Trophoblast cell (in vitro differentiated cells and primary cell): Measurements from ENCODE around the gene MPZL1.
A peak's percentile ranks its signal among the peaks of the same experiment; 100 is the strongest.

ENCODE experiments used
- DNase-seq, 2 donors: peaks; one replicate each; pipeline ENCODE4 v3.0.0-alpha.2; 2016
- H2AFZ ChIP-seq: 2 replicates; pipeline ENCODE4 v1.6.1; 2013; ENCODE audit warnings: low read length, moderate library complexity, mild to moderate bottlenecking; ENCODE audit not compliant: insufficient read depth, poor library complexity
- H2AK5ac ChIP-seq: 2 replicates; pipeline ENCODE4 v1.6.1; 2013; ENCODE audit warnings: mild to moderate bottlenecking, low read length
- H2BK120ac ChIP-seq: 2 replicates; pipeline ENCODE4 v1.6.1; 2013; ENCODE audit warnings: low read length, mild to moderate bottlenecking, moderate library complexity; ENCODE audit not compliant: insufficient read depth, poor library complexity
- H2BK12ac ChIP-seq: 2 replicates; pipeline ENCODE4 v1.6.1; 2013; ENCODE audit warnings: mild to moderate bottlenecking, low read length, moderate library complexity
- H2BK5ac ChIP-seq: 2 replicates; pipeline ENCODE4 v1.6.1; 2013; ENCODE audit warnings: low read length, low read depth, moderate library complexity, mild to moderate bottlenecking; ENCODE audit not compliant: poor library complexity
- H3K14ac ChIP-seq: 2 replicates; pipeline ENCODE4 v1.6.1; 2013; ENCODE audit warnings: mild to moderate bottlenecking, low read length
- H3K18ac ChIP-seq: 2 replicates; pipeline ENCODE4 v1.6.1; 2013; ENCODE audit warnings: mild to moderate bottlenecking, low read length
- H3K23ac ChIP-seq: 2 replicates; pipeline ENCODE4 v1.6.1; 2013; ENCODE audit warnings: low read length
- H3K27ac ChIP-seq: 2 replicates; pipeline ENCODE4 v1.5.1; 2013; ENCODE audit warnings: low read depth, mild to moderate bottlenecking, inconsistent platforms, low read length, moderate library complexity
- H3K27me3 ChIP-seq: 2 replicates; pipeline ENCODE4 v1.6.1; 2013; ENCODE audit warnings: inconsistent platforms, mild to moderate bottlenecking, low read length, moderate library complexity; ENCODE audit not compliant: insufficient read depth
- H3K36me3 ChIP-seq, 2 experiments: 1 replicate in 1 of 2; 2 replicates in 1 of 2; pipeline ENCODE4 v1.6.1; 2013; ENCODE audit warnings: low read length in 2 of 2, mild to moderate bottlenecking in 2 of 2, moderate library complexity in 1 of 2; ENCODE audit not compliant: insufficient read depth in 2 of 2, control insufficient read depth in 1 of 2
- H3K4ac ChIP-seq: 2 replicates; pipeline ENCODE4 v1.6.1; 2013; ENCODE audit warnings: low read depth, mild to moderate bottlenecking, low read length, moderate library complexity
- H3K4me1 ChIP-seq, 2 experiments: 1 replicate in 1 of 2; 2 replicates in 1 of 2; pipeline ENCODE4 v1.6.1; 2013; ENCODE audit warnings: low read length in 2 of 2, mild to moderate bottlenecking in 2 of 2, moderate library complexity in 1 of 2; ENCODE audit not compliant: insufficient read depth in 2 of 2, control insufficient read depth in 1 of 2
- H3K4me2 ChIP-seq: 2 replicates; pipeline ENCODE4 v1.6.1; 2013; ENCODE audit warnings: inconsistent platforms, mild to moderate bottlenecking, low read length, moderate library complexity
- H3K4me3 ChIP-seq: 2 replicates; pipeline ENCODE4 v1.5.1; 2013; ENCODE audit warnings: mild to moderate bottlenecking, low read depth, low read length, inconsistent platforms
- H3K79me1 ChIP-seq: one replicate; pipeline ENCODE4 v1.6.1; 2013; ENCODE audit warnings: low read length
- H3K79me2 ChIP-seq: 2 replicates; pipeline ENCODE4 v1.6.1; 2013; ENCODE audit warnings: low read length, mild to moderate bottlenecking; ENCODE audit not compliant: control insufficient read depth, insufficient read depth, poor library complexity
- H3K9ac ChIP-seq: 2 replicates; pipeline ENCODE4 v1.6.1; 2013; ENCODE audit warnings: mild to moderate bottlenecking, low read length
- H3K9me3 ChIP-seq: 2 replicates; pipeline ENCODE4 v1.6.1; 2013; ENCODE audit warnings: low read depth, mild to moderate bottlenecking, control low read depth, inconsistent platforms, low read length; ENCODE audit not compliant: insufficient read depth
- H4K12ac ChIP-seq: 2 replicates; pipeline ENCODE4 v1.6.1; 2013; ENCODE audit warnings: low read depth, mild to moderate bottlenecking, low read length, moderate library complexity
- H4K8ac ChIP-seq: 2 replicates; pipeline ENCODE4 v1.6.1; 2013; ENCODE audit warnings: low read depth, mild to moderate bottlenecking, low read length, moderate library complexity
- H4K91ac ChIP-seq: one replicate; pipeline ENCODE4 v1.6.1; 2013; ENCODE audit warnings: low read depth, mild to moderate bottlenecking, low read length, moderate library complexity
- WGBS: extraction: QIAGEN DNeasy Blood & Tissue Kit; methylation state at CpG from one replicate; pipeline ENCODE4 v1.1.7; 2013; ENCODE audit warnings: missing lambda C conversion rate; ENCODE audit not compliant: insufficient read length, insufficient coverage; ENCODE audit errors: extremely low coverage; 5-methylcytosine and 5-hydroxymethylcytosine counted together

The MPZL1 gene

GRCh38 chr1:167710836-167711235 is 10.9 kb upstream of the MPZL1 start:
- no peak overlapping the region for H3K14ac ChIP-seq
- H3K79me1 ChIP-seq = peaks cover 8% of the 10 kb centered on the region
- no peak overlapping the region for H4K12ac ChIP-seq
- WGBS = no CpG with 5 or more reads among the region's 1 CpG
- no peak overlapping the region for H3K4me3 ChIP-seq
- H2BK120ac ChIP-seq = no peak overlapping the region
- H2AFZ ChIP-seq = no peak overlapping the region
- H2AK5ac ChIP-seq = no peak overlapping the region
- peaks cover 2% of the 10 kb centered on the region for H3K79me2 ChIP-seq
- no peaks in the 10 kb centered on the region for H3K36me3 ChIP-seq
- H3K9ac ChIP-seq = no peak overlapping the region
- H4K91ac ChIP-seq = no peak overlapping the region
- no peak overlapping the region for H3K27ac ChIP-seq
- H3K4me1 ChIP-seq = peaks cover 6 to 7% of the 10 kb centered on the region in 2 experiments
- no peak overlapping the region for H4K8ac ChIP-seq
- H3K4ac ChIP-seq = no peak overlapping the region
- H2BK5ac ChIP-seq = no peak overlapping the region
- no peak overlapping the region for H2BK12ac ChIP-seq
- H3K18ac ChIP-seq = no peak overlapping the region
- no peaks in the 10 kb centered on the region for H3K27me3 ChIP-seq
- no peak overlapping the region for H3K23ac ChIP-seq
- DNase-seq = no peak
- no peaks in the 10 kb centered on the region for H3K9me3 ChIP-seq
- H3K4me2 ChIP-seq = no peak overlapping the region

DNA sequence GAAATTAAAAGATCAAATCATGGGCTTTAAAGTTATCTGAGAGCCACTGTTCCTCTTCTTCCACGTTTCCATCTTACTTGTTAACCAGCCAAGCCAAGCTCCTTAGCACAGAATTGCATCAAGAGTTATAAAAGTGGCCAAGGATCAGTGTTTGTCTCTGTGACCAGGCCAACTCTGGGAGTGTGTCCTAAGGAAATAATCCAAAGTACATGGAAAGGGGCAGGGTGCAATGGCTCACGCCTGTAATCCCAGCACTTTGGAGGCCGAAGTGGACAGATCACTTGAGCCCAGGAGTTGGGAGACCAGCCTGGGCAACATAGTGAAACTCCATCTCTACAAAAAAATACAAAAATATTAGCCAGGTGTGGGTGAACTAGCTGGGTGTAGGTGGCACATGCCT is 10.0 kb upstream of the MPZL1 start:
- no peak for DNase-seq
- Histone ChIP-seq H3K27me3 (no peaks in the 10 kb centered on the region), H2AK5ac (no peak overlapping the region), H2AFZ (no peak overlapping the region), H2BK5ac (no peak overlapping the region), H3K4ac (no peak overlapping the region), H3K4me1 (peaks cover 8 to 9% of the 10 kb centered on the region in 2 experiments), H3K14ac (no peak overlapping the region), H3K18ac (no peak overlapping the region), H3K79me2 (peaks cover 2% of the 10 kb centered on the region), H4K91ac (no peak overlapping the region), H2BK12ac (no peak overlapping the region), H3K23ac (no peak overlapping the region), H4K8ac (no peak overlapping the region), H2BK120ac (no peak overlapping the region), H3K79me1 (peaks cover 10% of the 10 kb centered on the region), H3K4me3 (no peak overlapping the region), H3K27ac (no peak overlapping the region), H3K4me2 (no peak overlapping the region), H3K36me3 (no peaks in the 10 kb centered on the region), H3K9me3 (no peaks in the 10 kb centered on the region), H4K12ac (no peak overlapping the region), H3K9ac (no peak overlapping the region)
- no CpG with 5 or more reads among the region's 3 CpGs for WGBS

DNA sequence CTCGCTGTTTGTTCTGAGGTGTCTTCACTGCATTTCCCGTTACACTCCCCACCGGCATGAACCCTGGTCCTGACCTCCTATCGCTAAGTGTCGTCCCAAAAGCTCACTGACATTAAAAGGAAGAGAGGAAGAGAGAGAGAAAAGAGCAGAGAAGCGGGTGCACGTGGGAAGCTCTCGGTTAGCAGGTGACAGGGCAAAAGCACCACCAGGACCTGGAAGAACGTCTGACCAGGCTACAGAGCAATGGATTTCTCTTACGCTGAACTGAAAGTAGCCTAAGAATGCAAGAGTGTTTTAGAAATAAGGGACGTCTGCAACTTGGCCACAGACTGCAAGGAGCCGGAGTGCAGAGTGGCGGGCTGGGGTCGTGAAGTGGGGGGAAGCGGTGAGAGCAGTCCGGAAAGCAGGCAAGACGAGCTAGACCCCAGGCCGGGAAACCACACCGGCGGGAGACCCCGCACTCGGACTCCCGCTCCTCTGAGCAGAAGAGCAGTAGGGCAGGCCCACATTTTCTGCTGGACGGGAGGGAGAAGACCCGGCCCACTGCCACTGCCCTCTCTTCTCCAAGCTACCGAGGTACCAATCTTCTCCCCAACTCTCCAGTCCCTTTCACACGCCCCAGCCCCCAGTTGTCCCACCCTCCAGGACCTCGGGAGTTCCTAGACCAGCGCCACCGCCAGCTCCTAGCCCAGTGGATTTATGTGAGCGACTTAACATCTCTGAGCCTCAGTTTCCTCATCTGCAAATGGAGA is 8.3 kb upstream of the MPZL1 start:
- Histone ChIP-seq H3K23ac (peak overlapping the region; percentile 55), H3K79me1 (peaks cover 17% of the 10 kb centered on the region), H3K27me3 (no peaks in the 10 kb centered on the region), H2BK12ac (peak overlapping the region; percentile 5), H3K36me3 (no peaks in the 10 kb centered on the region), H3K9ac (peak overlapping the region; percentile 6), H3K4me1 (peaks cover 14% of the 10 kb centered on the region in 2 experiments), H3K4ac (no peak overlapping the region), H3K27ac (peak overlapping the region; percentile 0), H2AFZ (peak overlapping the region; percentile 77), H2BK120ac (peak overlapping the region; percentile 21), H4K8ac (peak overlapping the region; percentile 32), H4K91ac (peak overlapping the region; percentile 15), H3K4me2 (peak overlapping the region; percentile 74), H4K12ac (no peak overlapping the region), H3K18ac (peak overlapping the region; percentile 7), H3K79me2 (peaks cover 5% of the 10 kb centered on the region), H3K14ac (peak overlapping the region; percentile 37), H2AK5ac (no peak overlapping the region), H2BK5ac (no peak overlapping the region), H3K9me3 (no peaks in the 10 kb centered on the region), H3K4me3 (peak overlapping the region; percentile 86)
- WGBS = no CpG with 5 or more reads among the region's 31 CpGs
- peak in 1 of 2 donors; percentile 56 for DNase-seq

DNA sequence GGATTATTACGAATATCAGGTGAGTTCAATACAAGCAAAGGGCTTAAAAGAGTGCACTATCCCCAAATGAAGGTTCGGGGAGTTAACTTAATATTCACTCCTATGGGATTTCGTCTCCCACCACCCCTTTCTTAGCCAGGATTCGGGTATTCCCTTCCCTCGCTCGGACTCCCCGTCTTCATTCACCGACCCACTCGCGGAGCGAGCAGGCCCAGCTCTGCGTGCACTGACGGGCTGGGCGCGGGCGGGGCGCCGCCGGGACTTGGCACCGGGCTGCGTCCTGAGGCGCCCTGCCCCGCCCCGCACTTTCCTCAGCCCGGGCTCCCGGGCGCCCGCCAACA is 7.7 kb upstream of the MPZL1 start:
- Histone ChIP-seq H4K91ac (peak overlapping the region; percentile 91), H2BK120ac (peak overlapping the region; percentile 89), H3K4me3 (peak overlapping the region; percentile 86), H3K36me3 (no peaks in the 10 kb centered on the region), H2AFZ (peak overlapping the region; percentile 92), H3K27me3 (no peaks in the 10 kb centered on the region), H3K9ac (peak overlapping the region; percentile 71), H3K79me1 (peaks cover 20% of the 10 kb centered on the region), H3K18ac (no peak overlapping the region), H2AK5ac (no peak overlapping the region), H3K27ac (peak overlapping the region; percentile 85), H2BK5ac (no peak overlapping the region), H3K79me2 (peaks cover 5% of the 10 kb centered on the region), H3K4ac (no peak overlapping the region), H3K4me1 (peaks cover 14% of the 10 kb centered on the region in 2 experiments), H3K14ac (peak overlapping the region; percentile 96), H2BK12ac (no peak overlapping the region), H3K9me3 (no peaks in the 10 kb centered on the region), H4K12ac (no peak overlapping the region), H4K8ac (peak overlapping the region; percentile 92), H3K23ac (no peak overlapping the region), H3K4me2 (peak overlapping the region; percentile 74)
- WGBS = no CpG with 5 or more reads among the region's 28 CpGs
- no peak for DNase-seq
